GM12891 (cell line): ENCODE results near the gene BMPR2.

Source experiments
- PAX5 ChIP-seq: IDR thresholded peaks from 2 replicates; pipeline ENCODE4 v1.6.1; 2011; ENCODE audit warnings: low read length, moderate library complexity, mild to moderate bottlenecking; ENCODE audit not compliant: insufficient read depth, severe bottlenecking
- POLR2A ChIP-seq: IDR thresholded peaks from 2 replicates; pipeline ENCODE4 v1.6.1; 2011; ENCODE audit warnings: low read depth, low read length, control low read depth
- POLR2AphosphoS5 ChIP-seq: IDR thresholded peaks from 2 replicates; pipeline ENCODE4 v1.6.1; 2011; ENCODE audit warnings: low read depth, low read length, control low read depth
- POU2F2 ChIP-seq: IDR thresholded peaks from 2 replicates; pipeline ENCODE4 v1.6.1; 2011; ENCODE audit warnings: low read depth, mild to moderate bottlenecking, control low read depth, low read length, moderate library complexity
- SPI1 ChIP-seq: IDR thresholded peaks from 2 replicates; pipeline ENCODE4 v1.6.1; 2011; ENCODE audit warnings: low read depth, low read length, control low read depth
- TAF1 ChIP-seq: IDR thresholded peaks from 2 replicates; pipeline ENCODE4 v1.6.1; 2011; ENCODE audit warnings: low read depth, low read length, control low read depth

DNA sequence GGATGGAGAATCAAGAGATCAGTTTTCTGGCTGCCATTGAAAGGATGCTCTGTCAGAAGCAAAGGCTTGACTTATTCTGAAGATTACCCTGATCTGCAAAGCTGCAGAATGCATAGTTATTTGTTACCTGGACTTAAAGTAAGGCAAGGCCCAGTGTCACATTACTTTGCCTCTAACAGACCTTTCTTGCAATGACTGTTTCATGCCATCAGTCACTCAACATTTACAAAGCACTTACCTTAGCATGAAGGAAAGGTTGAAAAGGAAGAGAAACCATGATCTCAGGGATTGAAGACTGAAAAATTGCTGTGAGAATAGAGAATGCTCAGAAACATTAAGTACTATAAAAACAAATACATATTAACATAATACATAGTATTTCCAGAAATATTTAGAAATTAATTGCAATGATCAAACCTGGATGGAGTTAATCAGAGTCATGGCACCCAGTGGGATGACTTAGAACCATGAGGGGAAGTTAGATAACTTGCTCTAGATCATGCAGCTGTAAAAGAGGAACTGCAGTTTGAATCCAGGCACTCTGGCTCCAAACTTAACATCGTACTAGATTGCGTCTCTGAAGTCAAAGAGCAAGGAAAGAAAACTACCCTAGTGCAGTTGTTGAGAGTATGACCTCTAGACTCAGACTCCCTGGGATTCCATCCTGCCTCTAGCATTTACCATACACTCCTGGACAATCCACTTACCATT, 232.2 kb downstream of the BMPR2 start:
- TF ChIP-seq POLR2AphosphoS5 (no peak), POLR2A (no peak), TAF1 (no peak), SPI1 (peak; percentile 98), POU2F2 (no peak), PAX5 (no peak)
